Measurements from ENCODE around the gene SUGCT.
A peak's percentile ranks its signal among the peaks of the same experiment; 100 is the strongest.

Gene SUGCT

DNA sequence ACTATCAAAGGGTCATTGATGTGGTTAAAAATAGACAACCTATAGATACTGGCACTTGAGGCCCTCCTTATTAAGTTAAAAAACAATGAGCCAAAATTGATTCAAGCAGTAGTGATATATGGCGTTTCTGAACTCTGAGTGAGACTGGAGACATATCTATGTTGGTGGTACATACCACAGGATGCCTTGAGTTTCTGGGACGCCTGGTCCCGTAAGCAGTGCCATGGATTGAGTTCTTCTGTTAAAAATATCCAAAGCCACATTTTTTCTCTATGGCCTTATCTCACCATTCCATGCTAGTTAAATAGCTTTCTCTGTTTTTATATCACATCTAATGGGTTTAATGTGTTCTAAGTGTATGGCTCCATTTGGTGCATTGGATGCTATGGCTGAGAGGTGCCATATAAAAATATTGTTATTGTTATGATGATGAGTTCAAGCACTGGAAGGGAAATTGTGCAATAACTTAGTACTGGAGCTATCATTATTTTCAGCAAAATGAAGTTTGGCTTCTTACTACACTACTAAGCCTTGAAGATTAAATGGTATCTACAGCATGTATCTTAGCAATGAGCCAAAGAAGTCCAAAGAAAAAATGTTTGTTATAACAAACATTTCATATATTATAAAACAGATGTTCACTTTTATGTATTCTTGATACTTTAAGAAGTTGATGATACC, 713.9 kb downstream of the SUGCT start:
- no peak for DNase-seq

DNA sequence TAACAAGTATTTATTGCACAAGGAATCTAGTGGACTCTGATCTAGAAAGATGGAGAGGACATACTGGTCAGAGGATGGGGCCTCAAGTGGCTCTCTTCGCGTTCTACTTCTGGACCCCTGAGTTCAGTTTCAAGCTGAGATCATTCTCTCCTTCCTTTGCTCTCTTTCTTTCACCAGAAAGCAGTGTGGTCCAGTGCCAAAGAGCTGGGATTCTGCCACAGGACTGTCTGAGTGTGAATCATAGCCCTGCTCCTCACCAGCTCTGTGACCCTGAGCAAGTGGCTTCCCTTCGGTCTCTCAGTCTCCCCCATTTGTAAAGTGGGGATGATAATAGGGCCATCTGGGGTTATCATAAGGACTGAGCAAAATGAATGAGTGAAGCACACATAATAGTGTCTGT, 715.2 kb downstream of the SUGCT start:
- no peak for DNase-seq

- DNase-seq: no peak
These were observed 716.2 kb downstream of the SUGCT start for GRCh38 chr7:40851001-40851400.

- no peak for DNase-seq
These were observed 724.3 kb downstream of the SUGCT start for GRCh38 chr7:40859076-40859475.

DNA sequence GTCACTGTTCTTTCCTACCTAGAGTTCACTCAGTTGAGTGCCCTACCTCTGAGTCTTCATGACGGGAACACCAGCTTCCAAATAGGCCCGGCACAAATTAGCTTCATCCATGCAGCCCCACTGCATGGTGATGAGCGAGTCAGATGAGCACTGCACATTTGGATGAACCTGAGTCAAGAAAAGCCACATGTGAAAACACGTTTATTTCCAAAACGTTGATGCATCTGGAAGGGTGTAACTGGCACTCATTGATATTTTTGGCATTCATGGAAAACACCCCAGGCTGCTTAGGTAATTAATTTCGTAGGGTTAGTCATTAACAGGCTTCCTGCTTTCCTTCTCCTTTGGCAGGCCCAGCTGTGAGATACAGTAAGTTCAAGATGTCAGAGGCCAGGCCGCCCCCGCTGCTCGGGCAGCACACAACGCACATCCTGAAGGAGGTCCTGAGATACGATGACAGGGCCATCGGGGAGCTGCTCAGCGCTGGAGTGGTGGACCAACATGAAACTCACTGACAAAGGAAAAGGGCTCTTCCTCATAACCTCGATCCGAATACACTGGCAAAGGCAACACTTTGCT, 725.2 kb downstream of the SUGCT start:
- no peak for DNase-seq

GRCh38 chr7:40865441-40866233, 730.8 kb downstream of the SUGCT start:
- peak; percentile 12 for DNase-seq

GRCh38 chr7:40866601-40867000, 731.8 kb downstream of the SUGCT start:
- DNase-seq: no peak

DNA sequence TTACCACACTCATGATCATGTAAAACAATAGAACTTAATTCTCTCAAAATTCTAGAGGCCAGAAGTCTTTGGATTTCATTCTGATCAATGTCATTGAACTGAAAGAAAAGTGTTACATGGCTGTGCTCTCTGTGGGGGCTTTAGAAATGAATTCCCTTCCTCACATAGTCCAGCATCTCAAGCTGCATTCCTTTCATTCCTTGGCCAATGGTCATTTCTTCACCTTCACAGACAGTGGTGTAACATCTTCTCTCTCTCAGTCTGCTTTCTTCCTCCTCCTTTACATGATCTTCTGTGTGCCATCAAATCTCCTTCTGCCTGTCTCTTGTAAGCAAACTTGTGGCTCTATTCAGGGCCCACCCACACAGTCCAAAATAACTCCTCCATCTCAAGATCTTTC, 735.3 kb downstream of the SUGCT start:
- no peak for DNase-seq

DNA sequence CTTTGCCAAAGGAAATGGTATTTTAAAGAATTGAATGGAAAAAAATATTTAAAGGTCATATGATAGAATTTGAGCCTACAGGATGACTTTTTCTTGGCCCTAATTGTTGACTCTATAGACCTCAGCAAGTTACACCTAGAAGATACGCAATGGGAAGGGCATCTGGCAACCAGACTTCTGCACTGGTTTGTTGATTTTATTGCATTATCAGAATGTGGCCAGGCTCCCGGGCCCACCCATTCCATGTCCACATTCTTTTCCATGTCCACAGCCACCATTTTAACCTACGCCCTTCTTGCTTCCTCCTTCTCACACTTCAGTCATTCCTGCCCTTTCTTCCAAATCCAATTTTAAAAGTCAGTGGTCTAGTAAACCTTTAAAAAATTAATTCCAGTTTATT, 738.4 kb downstream of the SUGCT start:
- DNase-seq: no peak

- no peak for DNase-seq
These were observed 740.0 kb downstream of the SUGCT start for GRCh38 chr7:40874756-40875155.

DNA sequence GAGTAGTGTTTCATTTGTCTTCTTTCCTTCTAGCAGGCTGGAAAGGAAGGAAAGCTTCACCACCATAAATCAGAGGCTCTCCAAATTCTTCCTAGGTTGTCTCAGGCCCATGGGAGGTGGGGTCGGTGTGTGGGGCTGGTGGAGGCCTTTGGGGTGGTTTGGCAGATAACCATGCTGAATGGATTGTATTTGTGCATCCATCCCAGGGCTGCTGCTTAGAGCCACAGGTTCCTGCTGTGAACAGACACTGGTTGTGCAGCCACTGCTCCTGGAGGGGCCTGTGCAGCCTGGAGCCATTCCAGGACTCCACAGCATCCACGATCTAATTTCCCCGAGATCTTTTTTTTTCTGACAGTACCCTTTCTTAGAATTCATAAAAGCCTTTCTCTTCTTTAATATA, 741.8 kb downstream of the SUGCT start:
- no peak for DNase-seq

GRCh38 chr7:40879941-40880543, 745.2 kb downstream of the SUGCT start:
- DNase-seq: no peak

DNA sequence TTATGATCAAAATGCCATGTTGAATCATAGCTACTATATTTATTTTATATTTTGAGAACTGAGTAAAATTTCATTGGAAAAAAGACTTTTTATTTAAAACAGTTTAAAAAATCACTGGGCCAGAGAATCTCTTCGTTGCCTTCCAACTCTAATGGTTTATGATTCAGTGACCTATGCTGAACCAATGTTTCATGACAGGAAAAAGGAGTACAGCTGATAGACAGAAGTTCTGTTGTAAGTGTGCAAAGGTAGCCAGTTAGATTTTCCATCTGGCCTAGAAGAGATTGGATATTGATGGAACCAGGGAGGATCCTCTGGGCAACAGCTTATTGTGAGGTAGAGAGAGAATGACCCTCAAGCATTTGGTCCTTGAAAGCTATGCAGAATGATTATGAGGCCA, 745.8 kb downstream of the SUGCT start:
- no peak for DNase-seq

DNA sequence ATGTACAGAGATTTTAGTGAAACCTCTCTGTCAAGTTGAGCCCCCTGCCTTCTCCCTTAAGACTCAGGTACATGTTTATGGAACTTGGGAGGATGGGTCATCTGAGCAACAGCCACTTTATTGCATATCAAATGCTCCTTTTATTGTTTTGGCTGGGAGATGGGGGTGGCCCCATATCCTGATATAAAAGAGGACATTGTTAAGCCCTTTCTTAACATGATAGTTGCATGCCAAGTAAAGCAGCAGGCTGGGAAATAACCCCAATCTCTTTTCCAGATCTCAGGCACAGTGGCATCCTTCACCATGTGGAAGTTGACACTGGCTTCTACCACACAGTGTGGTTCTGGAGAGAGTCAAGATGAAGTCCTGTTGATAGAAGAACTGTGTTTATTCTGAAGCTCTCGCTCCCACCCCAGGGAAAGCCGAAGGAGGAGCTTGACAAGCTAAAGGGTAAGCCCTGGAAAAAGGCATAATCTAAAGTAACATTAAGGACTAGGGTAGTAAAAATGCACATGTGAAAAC, 746.7 kb downstream of the SUGCT start:
- DNase-seq: no peak

DNA sequence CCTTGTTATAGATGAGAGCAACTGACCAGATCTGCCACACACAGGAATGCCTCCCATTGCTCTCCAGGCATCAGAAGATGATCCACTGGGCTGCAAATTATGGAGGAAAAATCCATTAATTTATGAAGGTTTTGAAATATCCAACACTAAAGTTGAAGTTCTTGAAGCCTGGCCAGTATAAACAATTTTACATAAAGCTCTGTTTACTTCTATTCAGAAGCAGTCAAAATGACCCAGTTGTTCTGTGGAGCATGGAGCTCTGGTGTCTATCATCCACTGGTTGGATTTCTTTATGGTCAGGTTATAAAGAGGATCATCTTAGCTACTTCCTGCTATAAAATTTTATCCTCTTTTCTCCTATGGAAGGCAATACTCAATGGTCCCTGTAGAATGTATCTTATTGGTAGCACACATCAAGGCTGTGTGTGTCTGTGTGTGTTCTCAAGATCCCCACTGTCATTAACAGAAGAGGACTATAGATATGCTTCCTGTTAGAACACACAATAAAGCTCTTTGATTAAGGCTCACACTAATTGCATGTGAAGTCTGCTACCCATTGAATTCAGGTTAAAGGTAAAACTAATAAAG, 747.4 kb downstream of the SUGCT start:
- no peak for DNase-seq

DNA sequence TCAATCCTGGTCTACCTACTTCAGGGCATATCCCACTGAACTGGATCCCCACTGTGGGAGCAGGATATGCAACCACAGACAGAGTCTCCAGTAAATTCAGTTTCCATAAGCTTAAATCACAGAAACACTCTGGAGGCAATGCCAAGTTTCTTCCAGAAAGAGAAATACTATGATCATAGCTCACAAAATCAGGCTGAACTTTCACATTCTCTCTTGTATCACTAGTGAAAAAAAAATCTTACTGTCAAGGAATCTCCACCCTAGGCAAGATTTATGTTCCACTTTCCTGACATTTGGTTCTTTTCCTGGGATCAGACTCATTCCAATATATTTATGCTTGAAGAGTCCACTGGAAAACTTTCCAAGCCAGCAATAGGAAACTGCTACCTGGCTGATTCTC, 749.0 kb downstream of the SUGCT start:
- DNase-seq: no peak

DNA sequence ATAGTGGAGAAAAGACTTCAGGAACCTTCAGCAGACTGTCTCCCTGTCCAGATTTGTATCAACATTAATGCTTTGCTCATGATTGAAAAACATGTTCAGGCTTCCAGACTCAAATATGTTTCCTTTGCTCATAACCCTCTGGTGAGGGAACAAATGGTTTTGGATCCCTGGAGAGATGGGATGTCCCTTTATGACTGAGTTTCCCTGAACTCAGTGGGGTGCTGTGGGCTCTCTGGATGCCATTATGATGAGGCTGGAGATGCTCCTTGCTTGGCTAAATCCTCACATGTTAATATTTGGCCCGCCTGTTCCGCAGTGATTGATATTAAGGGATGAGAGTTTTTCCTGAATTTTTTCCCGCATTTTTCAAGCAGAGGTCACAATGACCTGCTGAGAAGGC, 749.4 kb downstream of the SUGCT start:
- DNase-seq: no peak

- no peak for DNase-seq
These were observed 750.7 kb downstream of the SUGCT start for GRCh38 chr7:40885503-40885902.

DNA sequence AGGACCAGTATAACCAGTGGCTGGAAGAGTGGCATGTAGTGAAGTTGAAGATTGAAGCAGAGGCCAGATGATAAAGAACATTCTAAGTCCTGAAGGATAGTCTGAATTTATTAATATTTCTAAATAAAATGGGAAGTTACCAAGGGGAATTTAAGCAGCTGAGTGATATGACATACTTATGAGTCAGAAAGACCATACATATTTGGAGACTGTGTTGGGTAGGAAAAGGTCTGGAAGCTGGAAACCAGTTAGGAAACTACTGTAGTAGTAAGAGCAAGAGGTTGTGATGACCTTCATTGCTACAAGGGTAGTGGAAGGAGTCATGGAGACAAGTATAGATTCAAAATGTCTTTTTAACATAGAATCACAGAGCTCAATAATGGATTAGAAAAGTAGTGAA, 752.3 kb downstream of the SUGCT start:
- DNase-seq: no peak

DNA sequence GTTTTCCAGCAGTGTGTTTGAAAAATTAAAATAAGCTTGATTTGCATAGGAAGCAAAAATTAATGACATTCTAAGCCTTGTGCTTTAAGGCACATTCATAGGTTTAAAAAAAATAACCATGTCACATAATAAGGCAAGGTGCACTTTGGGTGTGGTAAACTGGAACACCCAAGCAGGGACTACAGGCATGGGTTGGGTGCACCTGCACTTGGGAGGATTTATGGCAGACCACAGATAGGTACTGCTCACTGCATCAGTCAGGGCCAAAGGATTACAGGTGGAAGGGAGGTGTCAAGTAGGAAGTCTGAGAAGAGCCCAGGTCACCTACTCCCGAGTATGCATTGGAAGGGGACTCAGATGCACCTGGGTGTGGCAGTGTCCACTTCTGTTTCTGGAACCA, 753.7 kb downstream of the SUGCT start:
- DNase-seq: no peak

DNA sequence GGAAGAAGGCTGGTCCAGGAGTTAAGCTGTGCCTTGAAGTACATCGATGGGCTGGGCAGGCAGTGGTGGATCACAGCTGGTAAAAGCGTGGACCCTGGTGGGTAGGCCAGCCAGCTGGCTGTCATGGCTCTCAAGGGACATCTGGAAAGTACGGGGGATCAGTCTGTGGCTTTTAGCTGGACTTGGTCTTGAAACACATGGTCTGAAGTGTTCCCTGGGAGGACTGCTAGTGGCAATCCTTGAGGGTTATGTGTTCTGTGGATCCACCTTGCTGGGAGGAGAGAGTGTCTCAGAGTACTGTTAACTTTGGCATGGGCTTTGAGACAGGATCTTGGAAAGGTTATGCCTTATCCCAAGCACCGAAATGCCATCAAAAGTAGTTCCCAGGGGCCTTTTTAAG, 754.3 kb downstream of the SUGCT start:
- DNase-seq: no peak

GRCh38 chr7:40889539-40889938, 754.7 kb downstream of the SUGCT start:
- DNase-seq: no peak

- no peak for DNase-seq
These were observed 755.4 kb downstream of the SUGCT start for GRCh38 chr7:40890088-40890692.
